Breast epithelium (tissue), 4 donors: ENCODE data around the gene EPN2. TPM values are rescaled to one million over a fixed set of nuclear protein-coding genes. Genes with fewer than 3 reads are reported as not detected.

Source experiments
- DNase-seq, 2 donors: peaks; one replicate each; pipeline ENCODE4 v3.0.0-alpha.2; 2019; ENCODE audit warnings: low spot score in 2 of 2
- H3K27ac ChIP-seq, 2 donors: fragments of 200-600 bp; sonication (generic) in 1 of 2; one replicate each; pipeline ENCODE4 v1.5.1; 2016 to 2019; ENCODE audit warnings: mild to moderate bottlenecking in 1 of 2
- H3K27me3 ChIP-seq, 2 donors: fragments of 200-600 bp; sonication (generic) in 1 of 2; one replicate each; pipeline versions ENCODE4 v1.5.1 to v1.6.0; 2017 to 2019; ENCODE audit warnings: control low read depth in 1 of 2, mild to moderate bottlenecking in 1 of 2
- H3K36me3 ChIP-seq: fragments of 200-600 bp; one replicate; pipeline ENCODE4 v1.5.1; 2019
- H3K4me1 ChIP-seq, 2 donors: fragments of 200-600 bp; sonication (generic); one replicate each; pipeline ENCODE4 v1.5.1; 2016 to 2019; ENCODE audit warnings: control low read depth in 1 of 2
- H3K4me3 ChIP-seq, 3 donors: fragments of 200-600 bp; sonication (generic); 1 replicate in 2 of 3; 2 replicates in 1 of 3; pipeline ENCODE4 v1.5.1; 2016 to 2019; ENCODE audit warnings: mild to moderate bottlenecking in 3 of 3, moderate library complexity in 2 of 3
- H3K9me3 ChIP-seq, 2 donors: fragments of 200-600 bp; sonication (generic) in 1 of 2; one replicate each; pipeline ENCODE4 v1.5.1; 2016 to 2019; ENCODE audit warnings: control low read depth in 1 of 2
- POLR2A ChIP-seq: fragments of 450-650 bp; IDR thresholded peaks from one replicate; pipeline ENCODE4 v1.6.1; 2016; ENCODE audit warnings: antibody characterized with exemption, mild to moderate bottlenecking, moderate library complexity
- POLR2AphosphoS5 ChIP-seq, 3 donors: sonication (generic); formaldehyde crosslinking; IDR thresholded peaks; one replicate each; pipeline ENCODE4 v1.6.1; 2017; ENCODE audit warnings: antibody characterized with exemption in 3 of 3
- intact Hi-C: fragments of 100-400 bp; cut with DNase I; formaldehyde crosslinking; loops from one replicate; pipeline ENCODE4 v1.15.1; 2023; ENCODE audit warnings: low total_unique reads
- total RNA-seq, 3 donors: library from RNA; depleted of rRNA; stranded (reverse); fragments of >200 nt; gene quantifications; one replicate each; pipeline ENCODE4 v1.1.0, GENCODE V29; 2016
- TF ChIP-seq, protein P1 (sequence below), 3 donors: fragments of 450-650 bp; IDR thresholded peaks; one replicate each; pipeline ENCODE4 v1.5.1; 2016 to 2017; ENCODE audit warnings: antibody characterized with exemption in 3 of 3, mild to moderate bottlenecking in 3 of 3, moderate library complexity in 3 of 3

EPN2 gene
- total RNA-seq, 3 donors from 2014 or later: 26.6 to 36.7 (median 30.6) TPM

DNA sequence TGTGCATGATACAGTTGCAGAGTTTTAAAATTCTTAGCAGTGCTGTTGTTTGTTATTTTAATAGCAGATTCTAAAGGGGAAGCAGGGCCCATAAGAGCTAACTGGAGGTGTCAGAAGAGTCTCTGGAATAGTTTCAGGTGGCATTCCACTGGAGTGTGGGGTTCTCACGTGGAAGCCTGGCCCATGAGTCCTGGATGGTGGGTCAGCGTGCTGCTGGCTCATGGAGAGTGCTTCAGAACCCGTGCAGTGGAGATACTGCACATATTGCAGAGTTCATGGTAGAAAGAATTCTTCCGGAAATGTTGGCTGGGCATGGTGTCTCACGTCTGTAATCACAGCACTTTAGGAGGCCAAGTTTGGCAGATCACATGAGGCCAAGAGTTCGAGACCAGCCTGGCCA lies 81.4 kb downstream of the EPN2 start:
- Histone ChIP-seq H3K9me3 (no peaks in the 10 kb centered on the region), H3K4me3 (no peak overlapping the region), H3K27ac (no peak overlapping the region), H3K36me3 (no peaks in the 10 kb centered on the region), H3K4me1 (no peaks in the 10 kb centered on the region), H3K27me3 (no peaks in the 10 kb centered on the region)
- no peak for TF ChIP-seq POLR2A
- TF ChIP-seq, protein P1, sequence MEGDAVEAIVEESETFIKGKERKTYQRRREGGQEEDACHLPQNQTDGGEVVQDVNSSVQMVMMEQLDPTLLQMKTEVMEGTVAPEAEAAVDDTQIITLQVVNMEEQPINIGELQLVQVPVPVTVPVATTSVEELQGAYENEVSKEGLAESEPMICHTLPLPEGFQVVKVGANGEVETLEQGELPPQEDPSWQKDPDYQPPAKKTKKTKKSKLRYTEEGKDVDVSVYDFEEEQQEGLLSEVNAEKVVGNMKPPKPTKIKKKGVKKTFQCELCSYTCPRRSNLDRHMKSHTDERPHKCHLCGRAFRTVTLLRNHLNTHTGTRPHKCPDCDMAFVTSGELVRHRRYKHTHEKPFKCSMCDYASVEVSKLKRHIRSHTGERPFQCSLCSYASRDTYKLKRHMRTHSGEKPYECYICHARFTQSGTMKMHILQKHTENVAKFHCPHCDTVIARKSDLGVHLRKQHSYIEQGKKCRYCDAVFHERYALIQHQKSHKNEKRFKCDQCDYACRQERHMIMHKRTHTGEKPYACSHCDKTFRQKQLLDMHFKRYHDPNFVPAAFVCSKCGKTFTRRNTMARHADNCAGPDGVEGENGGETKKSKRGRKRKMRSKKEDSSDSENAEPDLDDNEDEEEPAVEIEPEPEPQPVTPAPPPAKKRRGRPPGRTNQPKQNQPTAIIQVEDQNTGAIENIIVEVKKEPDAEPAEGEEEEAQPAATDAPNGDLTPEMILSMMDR (IDR thresholded peaks at IDR 0.05): no peak
- no peak for DNase-seq
- intact Hi-C loops: no loop called here

DNA sequence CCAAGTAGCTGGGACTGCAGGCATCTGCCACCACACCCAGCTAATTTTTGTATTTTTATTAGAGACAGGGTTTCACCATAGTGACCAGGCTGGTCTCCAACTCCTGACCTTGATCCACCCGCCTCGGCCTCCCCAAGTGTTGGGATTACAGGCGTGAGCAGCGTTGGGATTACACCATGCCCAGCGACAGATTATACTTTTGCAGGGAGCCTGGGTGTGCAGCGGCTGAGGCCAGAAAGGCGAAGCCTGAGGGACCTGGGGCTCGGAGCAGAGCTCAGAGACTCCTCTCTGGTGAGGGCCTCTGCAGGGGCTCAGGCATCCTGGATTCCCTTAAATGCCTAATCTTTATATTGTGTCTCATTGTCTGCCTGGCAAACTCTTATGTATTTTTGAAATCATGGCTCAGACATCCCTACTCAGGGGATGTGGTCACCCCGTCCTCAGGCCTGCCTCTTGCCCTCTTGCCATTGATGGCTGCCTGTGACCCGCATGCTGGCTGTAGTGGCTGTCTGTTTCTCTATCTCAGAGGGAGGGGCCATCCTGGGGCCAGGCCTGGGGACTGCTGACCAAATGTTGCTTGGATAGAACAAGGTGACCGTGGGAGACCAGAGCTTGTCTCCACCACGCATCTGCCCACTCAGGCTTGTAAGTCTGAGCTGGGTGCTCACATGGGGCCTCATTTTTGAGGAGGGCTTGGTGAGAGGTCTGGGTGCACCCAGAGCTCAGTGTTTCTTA lies 82.8 kb downstream of the EPN2 start:
- Histone ChIP-seq H3K27me3 (no peaks in the 10 kb centered on the region), H3K4me3 (no peak overlapping the region), H3K9me3 (no peaks in the 10 kb centered on the region), H3K4me1 (no peaks in the 10 kb centered on the region), H3K36me3 (no peaks in the 10 kb centered on the region), H3K27ac (no peak overlapping the region)
- TF ChIP-seq POLR2AphosphoS5 (IDR thresholded peaks at IDR 0.05) (no peak), POLR2A (no peak)
- TF ChIP-seq, protein P1 (IDR thresholded peaks at IDR 0.05): no peak
- intact Hi-C loops: no loop called here
- DNase-seq: no peak

DNA sequence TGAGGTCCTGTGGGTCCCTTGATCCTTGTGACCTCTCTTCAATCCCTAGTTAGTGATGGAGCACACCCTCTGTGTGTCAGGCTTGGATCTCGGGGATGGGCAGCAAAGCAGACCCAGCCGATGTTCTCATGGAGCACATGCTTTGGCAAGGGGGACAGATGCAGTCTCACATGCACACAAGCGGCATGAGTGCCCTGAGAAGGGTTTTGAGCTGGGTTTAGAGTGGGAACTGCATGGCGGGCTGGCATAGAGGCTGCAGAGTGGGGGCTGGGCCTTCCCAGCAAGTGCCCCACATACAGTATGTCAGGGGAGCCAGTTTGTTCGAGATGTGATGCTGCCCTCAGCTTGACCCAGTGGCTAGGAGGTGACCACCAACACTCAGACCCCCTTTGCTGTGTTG lies 83.7 kb downstream of the EPN2 start:
- no peaks in the 10 kb centered on the region for H3K36me3 ChIP-seq
- no peaks in the 10 kb centered on the region for H3K4me1 ChIP-seq
- TF ChIP-seq, protein P1 (IDR thresholded peaks at IDR 0.05): no peak
- TF ChIP-seq POLR2A (no peak), POLR2AphosphoS5 (IDR thresholded peaks at IDR 0.05) (no peak)
- no peak for DNase-seq
- H3K27me3 ChIP-seq: no peaks in the 10 kb centered on the region
- H3K4me3 ChIP-seq: no peak overlapping the region
- intact Hi-C loops: no loop called here
- no peaks in the 10 kb centered on the region for H3K9me3 ChIP-seq
- H3K27ac ChIP-seq: no peak overlapping the region

DNA sequence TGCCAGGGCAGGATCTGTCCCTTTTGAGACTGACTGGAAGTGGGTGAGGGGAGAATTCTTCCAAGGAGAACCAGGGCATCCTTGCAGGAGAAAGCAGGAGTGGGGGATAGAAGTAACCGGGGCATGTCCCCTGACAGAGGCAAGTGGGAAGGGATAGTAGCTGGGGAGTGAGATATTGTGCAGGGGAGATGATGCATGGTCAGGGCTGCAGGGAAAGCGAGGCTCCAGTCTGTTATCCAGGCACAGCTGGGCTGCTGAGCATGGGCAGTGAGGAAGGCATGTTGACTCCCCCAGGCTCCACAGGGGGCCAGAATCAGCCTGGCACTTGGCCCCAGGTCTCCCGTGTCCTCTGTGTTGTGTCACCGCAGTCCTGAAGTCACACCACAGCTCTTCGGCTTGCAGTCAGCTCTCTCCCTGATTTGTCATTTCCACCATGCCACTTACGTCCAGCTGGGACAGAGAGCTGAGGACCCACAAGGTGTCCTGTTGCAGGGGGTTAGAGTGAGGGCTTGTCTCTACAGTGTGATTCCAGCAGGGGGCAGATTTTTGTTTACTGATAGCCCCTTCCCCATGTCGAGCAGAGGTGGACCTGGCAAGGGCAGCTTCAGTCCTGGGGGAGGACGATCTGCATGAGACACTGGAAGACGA lies 84.4 kb downstream of the EPN2 start:
- H3K27me3 ChIP-seq: no peaks in the 10 kb centered on the region
- intact Hi-C loops: no loop called here
- no peaks in the 10 kb centered on the region for H3K36me3 ChIP-seq
- H3K4me3 ChIP-seq: no peak overlapping the region
- no peaks in the 10 kb centered on the region for H3K9me3 ChIP-seq
- DNase-seq: no peak
- no peak overlapping the region for H3K27ac ChIP-seq
- TF ChIP-seq, protein P1 (IDR thresholded peaks at IDR 0.05): no peak
- TF ChIP-seq POLR2A (no peak), POLR2AphosphoS5 (IDR thresholded peaks at IDR 0.05) (no peak)
- no peaks in the 10 kb centered on the region for H3K4me1 ChIP-seq

DNA sequence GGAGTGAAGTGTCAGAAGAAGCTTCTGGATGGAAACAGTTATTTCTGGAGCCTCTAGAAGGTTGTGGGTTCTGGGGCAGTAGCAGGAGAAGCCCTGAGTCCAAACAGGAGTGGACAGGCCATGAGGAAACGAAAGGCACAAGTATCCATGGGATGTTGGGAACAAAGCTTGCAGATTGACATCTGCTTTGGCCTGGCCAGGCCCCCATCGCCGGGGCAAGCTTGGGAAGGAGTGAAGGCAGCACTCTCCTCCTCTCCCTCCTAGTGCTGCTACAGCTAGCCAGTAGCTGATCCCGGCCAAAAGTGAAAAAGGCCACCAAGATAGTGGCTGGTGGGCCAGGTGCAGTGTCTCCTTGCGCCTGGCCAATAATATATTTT lies 85.0 kb downstream of the EPN2 start:
- H3K4me1 ChIP-seq: no peaks in the 10 kb centered on the region
- no peaks in the 10 kb centered on the region for H3K36me3 ChIP-seq
- no peaks in the 10 kb centered on the region for H3K9me3 ChIP-seq
- no peaks in the 10 kb centered on the region for H3K27me3 ChIP-seq
- DNase-seq: no peak
- intact Hi-C loops: no loop called here
- no peak overlapping the region for H3K27ac ChIP-seq
- TF ChIP-seq, protein P1 (IDR thresholded peaks at IDR 0.05): no peak
- no peak for TF ChIP-seq POLR2AphosphoS5 (IDR thresholded peaks at IDR 0.05)
- no peak for TF ChIP-seq POLR2A
- H3K4me3 ChIP-seq: no peak overlapping the region
